OCI-LY1 (cell line): ENCODE data around the gene PLA2G4B.

Source experiments
- H2AFZ ChIP-seq: fragments of 200-600 bp; sonication (generic), shearing (Covaris generic); 2 replicates; pipeline ENCODE4 v1.6.0; 2014; ENCODE audit warnings: antibody characterized with exemption, mild to moderate bottlenecking, low read length
- H3F3A ChIP-seq: fragments of 200-600 bp; sonication (generic), shearing (Covaris generic); 2 replicates; pipeline ENCODE4 v1.6.0; 2014; ENCODE audit warnings: mild to moderate bottlenecking, antibody characterized with exemption, low read length, moderate library complexity; ENCODE audit not compliant: insufficient read depth
- H3K27ac ChIP-seq: fragments of 200-600 bp; sonication (generic); 2 replicates; pipeline ENCODE4 v1.5.1; 2014; ENCODE audit warnings: low read length, mixed run types, mild to moderate bottlenecking, low read depth; ENCODE audit not compliant: poor library complexity, severe bottlenecking
- H3K27me3 ChIP-seq: fragments of 200-600 bp; sonication (generic); 2 replicates; pipeline ENCODE4 v1.6.0; 2014; ENCODE audit warnings: antibody characterized with exemption, mild to moderate bottlenecking, low read length, moderate library complexity; ENCODE audit not compliant: insufficient read depth
- H3K36me3 ChIP-seq: fragments of 200-600 bp; sonication (generic); 2 replicates; pipeline ENCODE4 v1.6.1; 2014; ENCODE audit warnings: mild to moderate bottlenecking, antibody characterized with exemption, low read length, moderate library complexity, mixed read lengths; ENCODE audit not compliant: insufficient read depth
- H3K4me1 ChIP-seq: fragments of 200-600 bp; sonication (generic); 2 replicates; pipeline ENCODE4 v1.5.1; 2014; ENCODE audit warnings: mild to moderate bottlenecking, low read length, moderate library complexity; ENCODE audit not compliant: insufficient read depth, severe bottlenecking
- H3K4me2 ChIP-seq: fragments of 200-600 bp; sonication (generic), shearing (Covaris generic); 2 replicates; pipeline ENCODE4 v1.6.1; 2014; ENCODE audit warnings: low read length
- H3K4me3 ChIP-seq: fragments of 200-600 bp; sonication (generic); 2 replicates; pipeline ENCODE4 v1.5.1; 2014; ENCODE audit warnings: low read length, low read depth, mild to moderate bottlenecking, mixed read lengths; ENCODE audit not compliant: poor library complexity, severe bottlenecking
- H3K79me2 ChIP-seq: fragments of 200-600 bp; shearing (Covaris generic); 2 replicates; pipeline ENCODE4 v1.6.1; 2016; ENCODE audit warnings: mixed run types, low read length, mixed read lengths; ENCODE audit not compliant: insufficient read depth
- H3K9ac ChIP-seq: fragments of 200-600 bp; sonication (generic), shearing (Covaris generic); 2 replicates; pipeline ENCODE4 v1.6.1; 2014; ENCODE audit warnings: mild to moderate bottlenecking, low read length, mixed read lengths
- H3K9me2 ChIP-seq: fragments of 200-600 bp; sonication (generic), shearing (Covaris generic); 2 replicates; pipeline ENCODE4 v1.6.1; 2014; ENCODE audit warnings: low read depth, mild to moderate bottlenecking, low read length, mixed read lengths
- H3K9me3 ChIP-seq: fragments of 200-600 bp; shearing (Covaris generic); 2 replicates; pipeline ENCODE4 v1.6.1; 2014; ENCODE audit warnings: low read length, mixed read lengths
- H4K20me1 ChIP-seq: fragments of 200-600 bp; sonication (generic), shearing (Covaris generic); 2 replicates; pipeline ENCODE4 v1.6.0; 2016; ENCODE audit warnings: mild to moderate bottlenecking, low read length; ENCODE audit not compliant: insufficient read depth
- EZH2 ChIP-seq: fragments of 200-600 bp; sonication (generic), shearing (Covaris generic); IDR thresholded peaks from 2 replicates; pipeline ENCODE4 v1.8.0; 2017; ENCODE audit warnings: borderline replicate concordance, mixed run types, mild to moderate bottlenecking, antibody characterized with exemption, low read length, moderate library complexity, mixed read lengths
- TF ChIP-seq, protein P1 (sequence below): fragments of 200-600 bp; sonication (generic), shearing (Covaris generic); IDR thresholded peaks from 2 replicates; pipeline ENCODE4 v1.5.1; 2017; ENCODE audit warnings: mild to moderate bottlenecking, antibody characterized with exemption, low read length, moderate library complexity, mixed read lengths

PLA2G4B gene

DNA sequence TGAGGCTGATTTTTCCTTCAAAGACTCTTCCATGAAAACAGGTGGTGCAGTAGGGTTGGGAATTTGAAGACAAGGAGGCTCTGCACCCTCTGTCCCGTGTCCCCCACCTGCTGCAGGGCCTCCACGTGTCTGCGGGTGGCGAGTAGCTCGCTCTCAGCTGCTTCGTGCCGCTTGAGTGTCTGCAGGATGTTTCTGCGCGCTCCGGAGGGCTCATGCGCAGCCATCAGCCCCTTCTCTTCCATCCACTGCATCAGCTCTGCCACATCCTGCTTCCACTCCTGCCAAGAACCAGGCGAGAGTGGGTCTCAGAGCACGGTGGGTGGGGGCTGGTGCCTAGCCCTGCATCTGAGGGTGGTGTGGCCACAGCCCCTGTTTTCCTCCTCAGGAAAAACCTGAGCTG is 37.4 kb downstream of the PLA2G4B start:
- Histone ChIP-seq H3K27ac (no peak overlapping the region), H2AFZ (no peak overlapping the region), H3K27me3 (peaks cover 7% of the 10 kb centered on the region), H3K4me3 (no peak overlapping the region), H3K79me2 (no peaks in the 10 kb centered on the region), H3K9me2 (no peaks in the 10 kb centered on the region), H3K9me3 (no peaks in the 10 kb centered on the region), H3F3A (no peaks in the 10 kb centered on the region), H4K20me1 (no peaks in the 10 kb centered on the region), H3K4me2 (no peak overlapping the region), H3K9ac (no peak overlapping the region), H3K36me3 (no peaks in the 10 kb centered on the region), H3K4me1 (no peaks in the 10 kb centered on the region)
- TF ChIP-seq EZH2: no peak
- TF ChIP-seq, protein P1, sequence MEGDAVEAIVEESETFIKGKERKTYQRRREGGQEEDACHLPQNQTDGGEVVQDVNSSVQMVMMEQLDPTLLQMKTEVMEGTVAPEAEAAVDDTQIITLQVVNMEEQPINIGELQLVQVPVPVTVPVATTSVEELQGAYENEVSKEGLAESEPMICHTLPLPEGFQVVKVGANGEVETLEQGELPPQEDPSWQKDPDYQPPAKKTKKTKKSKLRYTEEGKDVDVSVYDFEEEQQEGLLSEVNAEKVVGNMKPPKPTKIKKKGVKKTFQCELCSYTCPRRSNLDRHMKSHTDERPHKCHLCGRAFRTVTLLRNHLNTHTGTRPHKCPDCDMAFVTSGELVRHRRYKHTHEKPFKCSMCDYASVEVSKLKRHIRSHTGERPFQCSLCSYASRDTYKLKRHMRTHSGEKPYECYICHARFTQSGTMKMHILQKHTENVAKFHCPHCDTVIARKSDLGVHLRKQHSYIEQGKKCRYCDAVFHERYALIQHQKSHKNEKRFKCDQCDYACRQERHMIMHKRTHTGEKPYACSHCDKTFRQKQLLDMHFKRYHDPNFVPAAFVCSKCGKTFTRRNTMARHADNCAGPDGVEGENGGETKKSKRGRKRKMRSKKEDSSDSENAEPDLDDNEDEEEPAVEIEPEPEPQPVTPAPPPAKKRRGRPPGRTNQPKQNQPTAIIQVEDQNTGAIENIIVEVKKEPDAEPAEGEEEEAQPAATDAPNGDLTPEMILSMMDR: no peak

DNA sequence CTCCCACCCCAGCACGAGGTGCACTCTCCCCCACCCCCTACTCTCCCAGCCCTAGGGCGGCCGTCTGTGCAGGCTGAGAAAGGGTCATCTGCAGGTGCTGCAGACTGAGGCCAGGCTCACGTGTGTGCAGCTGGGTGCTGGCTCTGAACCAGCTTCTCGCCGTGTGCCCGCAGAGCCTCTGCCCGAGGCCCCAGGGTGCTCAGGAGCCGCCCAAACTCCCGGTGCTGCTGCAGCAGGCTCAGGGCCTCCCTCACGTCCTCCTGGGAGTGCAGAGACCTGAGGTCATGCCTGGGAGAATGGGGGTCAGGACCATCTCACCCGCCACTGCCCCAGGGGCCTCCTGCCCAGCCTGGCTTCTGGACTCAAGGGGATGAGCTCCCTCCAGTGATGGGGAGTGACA is 38.0 kb downstream of the PLA2G4B start:
- H3K36me3 ChIP-seq: no peaks in the 10 kb centered on the region
- H3K9ac ChIP-seq: no peak overlapping the region
- H3K4me1 ChIP-seq: no peaks in the 10 kb centered on the region
- H3F3A ChIP-seq: no peaks in the 10 kb centered on the region
- H3K4me2 ChIP-seq: no peak overlapping the region
- H2AFZ ChIP-seq: no peak overlapping the region
- H4K20me1 ChIP-seq: no peaks in the 10 kb centered on the region
- no peaks in the 10 kb centered on the region for H3K9me2 ChIP-seq
- H3K27ac ChIP-seq: no peak overlapping the region
- H3K4me3 ChIP-seq: no peak overlapping the region
- no peak for TF ChIP-seq EZH2
- TF ChIP-seq, protein P1: no peak
- H3K79me2 ChIP-seq: no peaks in the 10 kb centered on the region
- H3K9me3 ChIP-seq: no peaks in the 10 kb centered on the region
- peaks cover 7% of the 10 kb centered on the region for H3K27me3 ChIP-seq

DNA sequence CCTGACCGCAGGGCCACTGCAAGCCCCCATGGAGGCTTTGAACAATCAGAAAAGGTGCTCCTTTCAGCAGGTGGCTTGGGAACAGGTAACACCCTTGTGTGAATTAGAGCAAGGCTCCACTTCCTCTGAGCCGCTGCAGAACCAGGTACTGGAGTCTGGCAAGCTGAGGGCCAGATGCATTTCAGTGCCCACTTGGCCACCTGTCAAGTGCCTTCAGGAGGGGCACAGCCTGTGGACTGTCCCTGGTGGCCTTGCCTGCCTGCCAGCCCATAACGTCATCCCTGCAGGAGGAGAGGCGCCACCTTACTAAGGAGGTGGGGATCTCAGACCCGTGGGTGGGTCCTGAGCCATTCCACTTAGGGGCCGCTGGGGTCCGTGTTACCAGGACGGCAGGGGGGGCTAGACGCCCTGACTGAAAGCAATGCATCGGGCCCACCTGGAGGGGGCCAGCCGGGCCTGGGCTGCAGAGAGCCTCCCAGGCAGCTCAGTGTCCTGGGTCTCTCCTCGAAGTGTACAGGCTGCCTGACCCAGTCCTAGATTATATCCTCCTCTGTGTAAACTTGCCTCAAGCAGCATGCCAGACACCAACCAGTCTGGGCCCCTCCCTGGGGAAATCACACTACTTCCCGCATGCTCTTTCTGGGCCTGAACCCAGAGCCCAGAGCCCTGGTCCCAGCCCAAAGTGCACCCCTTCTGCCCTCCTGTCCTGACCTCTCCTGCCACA is 39.1 kb downstream of the PLA2G4B start:
- no peak overlapping the region for H3K4me3 ChIP-seq
- H3F3A ChIP-seq: no peaks in the 10 kb centered on the region
- H2AFZ ChIP-seq: no peak overlapping the region
- H3K9ac ChIP-seq: no peak overlapping the region
- no peaks in the 10 kb centered on the region for H3K9me2 ChIP-seq
- H3K27me3 ChIP-seq: peaks cover 7% of the 10 kb centered on the region
- H3K4me1 ChIP-seq: no peaks in the 10 kb centered on the region
- H3K36me3 ChIP-seq: no peaks in the 10 kb centered on the region
- TF ChIP-seq, protein P1: peak; percentile 11; the same call in 1 of the 2 replicates
- TF ChIP-seq EZH2: no peak
- no peaks in the 10 kb centered on the region for H3K9me3 ChIP-seq
- no peaks in the 10 kb centered on the region for H4K20me1 ChIP-seq
- H3K79me2 ChIP-seq: no peaks in the 10 kb centered on the region
- no peak overlapping the region for H3K4me2 ChIP-seq
- no peak overlapping the region for H3K27ac ChIP-seq
